NCI-H82 treated with DMSO at 0.1 percent for 48 hours (cell line): ENCODE measurements around the gene PRSS33.

Source experiments
- DNase-seq: peaks from one replicate; lab custom pipeline; 2025; ENCODE audit not compliant: unreplicated experiment; lab: John Stamatoyannopoulos, UW

PRSS33 gene

GRCh38 chr16:2799859-2800226, 12.5 kb upstream of the PRSS33 start:
- DNase-seq = no peak

- no peak for DNase-seq
These were observed 12.0 kb upstream of the PRSS33 start for GRCh38 chr16:2799205-2799858.

DNA sequence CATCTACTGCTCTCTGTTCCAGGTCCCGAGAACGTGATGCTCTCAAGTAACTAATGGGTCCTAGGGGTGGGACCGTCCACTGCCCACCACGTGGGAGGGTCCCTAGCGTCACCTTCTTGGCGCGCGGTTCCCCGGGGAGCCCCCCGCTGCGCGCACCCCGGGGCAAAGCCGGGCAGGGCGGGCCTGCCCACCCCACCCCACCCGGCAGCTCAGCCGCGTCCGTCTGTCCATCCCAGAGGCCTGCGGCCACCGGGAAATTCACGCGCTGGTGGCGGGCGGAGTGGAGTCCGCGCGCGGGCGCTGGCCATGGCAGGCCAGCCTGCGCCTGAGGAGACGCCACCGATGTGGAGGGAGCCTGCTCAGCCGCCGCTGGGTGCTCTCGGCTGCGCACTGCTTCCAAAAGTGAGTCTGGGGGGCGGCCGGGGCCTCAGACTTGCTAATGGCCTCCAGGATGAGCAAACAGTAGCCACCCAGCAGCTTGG, 11.4 kb upstream of the PRSS33 start:
- no peak for DNase-seq

GRCh38 chr16:2795395-2796143, 8.2 kb upstream of the PRSS33 start:
- no peak for DNase-seq

- DNase-seq = no peak
These were observed 5.6 kb upstream of the PRSS33 start for GRCh38 chr16:2792940-2793339.

- no peak for DNase-seq
These were observed 3.8 kb upstream of the PRSS33 start for GRCh38 chr16:2791174-2791573.

- no peak for DNase-seq
These were observed 3.3 kb upstream of the PRSS33 start for GRCh38 chr16:2790631-2791030.

- DNase-seq = no peak
These were observed 601 bp upstream of the PRSS33 start for GRCh38 chr16:2787961-2788360.

- no peak for DNase-seq
These were observed 571 bp downstream of the PRSS33 start for GRCh38 chr16:2786826-2787151.

GRCh38 chr16:2786061-2786825, 1.1 kb downstream of the PRSS33 start:
- DNase-seq = no peak

DNA sequence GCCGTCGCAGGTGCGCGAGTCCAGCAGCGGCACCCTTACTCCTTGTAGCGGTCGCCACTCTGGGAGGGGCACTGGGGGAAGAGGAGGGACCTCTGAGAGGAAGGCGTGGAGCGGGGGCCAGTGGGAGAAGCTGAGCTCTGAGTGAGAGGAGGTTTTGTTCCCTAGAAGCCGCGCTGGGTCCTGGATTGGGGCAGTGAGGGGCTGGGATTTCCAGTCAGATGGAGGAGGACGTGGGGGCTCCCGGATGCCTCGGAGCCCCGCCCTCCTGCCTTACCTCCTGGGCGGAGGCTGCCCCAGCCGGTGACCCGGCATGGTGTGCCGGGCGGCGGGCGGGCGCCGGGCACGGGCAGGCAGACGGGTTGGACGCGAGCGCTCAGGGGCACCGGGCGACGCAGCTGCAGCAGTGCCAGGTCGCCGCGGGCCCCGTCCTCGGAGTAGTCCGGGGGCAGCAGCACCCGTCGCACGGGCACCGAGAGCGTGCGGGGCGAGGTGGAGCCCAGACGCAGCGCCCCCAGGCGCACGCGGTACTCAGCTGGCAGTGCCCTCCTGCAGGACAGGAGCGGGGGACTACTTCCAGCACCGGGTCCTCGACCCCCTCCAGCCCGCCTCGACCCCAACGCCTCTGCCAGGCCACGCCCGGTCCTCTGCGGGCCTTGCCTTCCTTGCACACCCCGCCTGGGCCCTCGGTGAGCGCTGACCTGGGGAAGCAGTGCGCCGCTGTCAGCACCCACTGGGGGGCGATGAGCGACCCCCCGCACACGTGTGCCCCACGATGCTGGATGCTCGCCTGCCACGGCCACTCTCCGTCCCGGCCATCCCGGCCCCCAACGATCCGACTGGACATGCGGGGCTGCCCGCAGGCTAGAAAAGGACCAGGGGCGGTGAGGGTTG, 2.0 kb downstream of the PRSS33 start:
- DNase-seq = no peak

DNA sequence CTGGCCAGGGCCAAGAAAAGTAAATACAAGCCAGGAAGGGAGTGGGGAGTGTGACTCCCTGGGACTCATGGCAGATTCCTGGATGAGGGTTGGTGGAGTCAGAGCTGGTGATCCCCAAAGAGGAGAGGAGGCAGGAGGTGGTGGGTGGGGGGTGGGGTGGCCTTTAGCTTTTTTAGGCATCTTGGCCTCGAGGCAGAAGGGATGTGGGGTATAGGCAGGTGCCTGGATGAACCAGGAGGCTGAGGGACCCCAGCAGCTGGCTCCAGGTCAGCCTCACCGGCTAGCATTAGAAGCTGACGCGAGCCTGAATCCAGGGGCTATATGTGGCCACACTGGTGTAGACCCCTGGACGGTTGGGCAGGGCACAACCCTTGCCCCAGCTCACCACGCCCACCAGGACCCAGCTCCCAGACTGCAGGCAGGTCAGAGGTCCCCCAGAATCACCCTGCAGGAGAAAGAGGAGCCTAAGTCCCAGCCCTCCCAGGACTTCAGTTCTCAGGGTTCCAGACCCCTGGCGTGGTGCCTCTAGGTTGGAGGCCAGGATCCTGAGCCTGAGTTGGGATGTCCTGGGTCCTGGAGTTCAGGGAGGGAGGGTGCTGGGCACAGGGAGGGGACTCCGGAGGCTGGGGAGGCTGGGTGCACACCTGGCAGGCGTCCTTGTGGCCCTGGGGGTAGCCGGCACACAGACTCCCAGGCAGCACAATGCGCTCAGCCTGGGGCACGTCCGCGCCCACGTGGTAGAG, 2.8 kb downstream of the PRSS33 start:
- DNase-seq = no peak

DNA sequence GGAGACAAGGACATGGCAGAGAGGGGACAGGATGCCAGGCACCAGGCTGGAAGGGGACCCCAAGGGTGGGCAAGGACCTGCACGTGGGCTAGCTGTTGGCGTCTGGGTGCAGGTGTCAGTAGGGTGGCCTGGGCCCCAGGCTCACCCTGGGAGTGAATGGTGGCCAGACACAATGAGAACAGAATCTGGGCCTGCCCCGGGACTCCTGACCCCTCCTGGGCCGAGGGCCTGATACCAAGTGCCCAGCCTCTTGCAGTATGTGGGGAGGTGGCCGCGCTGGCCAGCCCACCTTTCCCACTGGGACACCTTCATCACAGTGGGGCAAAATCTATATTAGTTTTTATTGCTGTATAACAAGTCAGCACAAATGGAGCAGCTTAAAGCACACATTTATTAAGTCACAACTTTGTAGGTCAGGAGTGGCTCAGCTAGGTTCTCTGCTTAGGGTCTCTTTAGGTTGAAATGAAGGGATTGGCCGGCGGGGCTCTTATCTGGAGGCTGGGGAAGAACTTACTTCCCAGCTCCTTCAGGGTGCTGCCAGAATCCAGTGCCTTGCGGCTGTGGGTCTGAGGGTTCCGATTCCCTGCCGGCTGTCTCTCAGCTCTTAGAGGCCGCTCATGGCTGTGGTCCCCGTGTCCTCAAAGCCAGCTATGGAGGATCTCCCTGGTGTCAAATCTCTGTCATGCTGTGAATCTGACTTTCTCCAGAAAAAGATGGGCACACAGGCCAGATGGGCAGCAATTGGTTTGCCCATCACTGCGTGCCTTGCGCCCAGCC, 3.6 kb downstream of the PRSS33 start:
- no peak for DNase-seq

- no peak for DNase-seq
These were observed 4.6 kb downstream of the PRSS33 start for GRCh38 chr16:2782583-2783351.

DNA sequence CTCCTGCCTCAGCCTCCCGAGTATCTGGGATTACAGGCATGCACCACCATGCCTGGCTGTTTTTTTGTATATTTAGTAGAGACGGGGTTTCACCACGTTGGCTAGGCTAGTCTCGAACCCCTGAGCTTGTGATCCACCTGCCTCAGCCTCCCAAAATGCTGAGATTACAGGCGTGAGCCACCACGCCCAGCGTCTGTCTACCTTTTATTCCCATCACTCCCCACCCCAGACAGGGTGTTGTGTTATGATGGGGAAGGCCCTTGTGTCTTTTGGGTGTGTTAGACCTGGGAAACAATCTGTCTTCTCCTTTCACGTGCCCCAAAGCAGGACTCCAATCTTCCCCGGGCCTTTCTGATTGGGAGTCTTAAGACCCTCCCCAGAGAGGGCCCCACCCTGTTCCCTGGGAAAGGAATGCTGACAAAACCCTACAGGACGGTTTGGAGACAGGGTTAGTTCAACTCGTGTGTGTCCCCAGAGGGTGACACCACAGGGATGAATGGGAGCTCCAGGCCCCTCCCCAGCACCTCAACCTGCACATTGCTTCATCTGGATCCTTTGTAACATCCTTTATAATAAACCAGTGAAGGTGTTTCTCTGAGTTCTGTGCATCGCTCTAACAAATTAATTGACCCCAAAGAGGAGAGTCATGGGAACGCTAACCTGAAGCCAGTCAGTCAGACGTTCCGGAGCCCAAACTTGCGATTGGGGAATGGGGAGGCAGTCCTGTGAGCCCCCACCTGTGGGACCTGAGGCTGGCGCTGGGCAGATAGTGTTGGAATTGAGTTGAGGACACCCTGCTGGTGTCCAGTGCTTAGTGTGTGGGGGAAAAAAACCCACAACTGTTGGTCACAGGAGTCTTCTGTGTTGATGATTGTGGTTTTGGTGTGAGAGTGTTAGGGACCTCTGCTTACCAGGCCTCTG, 7.1 kb downstream of the PRSS33 start:
- DNase-seq = no peak

- DNase-seq = no peak
These were observed 8.0 kb downstream of the PRSS33 start for GRCh38 chr16:2779151-2779920.

DNA sequence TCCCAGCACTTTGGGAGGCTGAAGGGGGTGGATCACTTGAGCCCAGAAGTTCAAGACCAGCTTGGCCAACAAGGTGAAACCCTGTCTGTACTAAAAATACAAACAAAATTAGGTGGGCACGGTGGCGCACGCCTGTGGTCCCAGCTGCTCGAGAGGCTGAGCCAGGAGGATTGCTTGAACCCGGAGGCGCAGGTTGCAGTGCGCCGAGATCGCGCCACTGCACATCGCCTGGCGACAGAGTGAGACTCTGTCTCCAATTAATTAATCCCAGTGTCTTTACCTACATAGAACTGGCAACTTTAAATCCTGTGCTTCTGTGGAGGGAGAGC, 8.8 kb downstream of the PRSS33 start:
- DNase-seq = no peak
